Liver (tissue), 9 donors: Measurements from ENCODE around the gene KRT81. TPM values are rescaled to one million over a fixed set of nuclear protein-coding genes. Genes with fewer than 3 reads are reported as not detected.

Experiments used
- DNase-seq: peaks from one replicate; pipeline ENCODE4 v3.0.0-alpha.2; 2017; ENCODE audit warnings: low spot score
- H3K27ac ChIP-seq, 2 donors: one replicate each; pipeline ENCODE4 v1.7.0; 2013; ENCODE audit warnings: inconsistent platforms in 2 of 2, low read length in 2 of 2, control low read depth in 1 of 2, low read depth in 1 of 2, mild to moderate bottlenecking in 1 of 2
- H3K27me3 ChIP-seq, 4 donors: one replicate each; pipeline versions ENCODE4 v1.6.1 to v1.7.0; 2013; ENCODE audit warnings: low read length in 3 of 4, inconsistent platforms in 1 of 4, mild to moderate bottlenecking in 1 of 4, moderate library complexity in 1 of 4; ENCODE audit not compliant: control insufficient read depth in 4 of 4, insufficient read depth in 4 of 4
- H3K36me3 ChIP-seq, 4 donors: one replicate each; pipeline versions ENCODE4 v1.6.1 to v1.7.0; 2013; ENCODE audit warnings: low read length in 3 of 4, mild to moderate bottlenecking in 3 of 4, low read depth in 1 of 4, moderate library complexity in 1 of 4; ENCODE audit not compliant: control insufficient read depth in 4 of 4, insufficient read depth in 3 of 4
- H3K4me1 ChIP-seq, 4 donors: one replicate each; pipeline versions ENCODE4 v1.6.1 to v1.7.0; 2013; ENCODE audit warnings: low read length in 3 of 4, mild to moderate bottlenecking in 3 of 4, moderate library complexity in 1 of 4; ENCODE audit not compliant: control insufficient read depth in 4 of 4, insufficient read depth in 4 of 4
- H3K4me3 ChIP-seq, 3 donors: one replicate each; pipeline versions ENCODE4 v1.6.1 to v1.7.0; 2013; ENCODE audit warnings: low read length in 3 of 3, control low read depth in 1 of 3, low read depth in 1 of 3, mild to moderate bottlenecking in 1 of 3
- H3K9ac ChIP-seq, 2 donors: one replicate each; pipeline ENCODE4 v1.7.0; 2013; ENCODE audit warnings: low read length in 2 of 2, mild to moderate bottlenecking in 2 of 2, moderate library complexity in 2 of 2, control low read depth in 1 of 2, low read depth in 1 of 2
- H3K9me3 ChIP-seq, 4 donors: one replicate each; pipeline versions ENCODE4 v1.6.1 to v1.7.0; 2013; ENCODE audit warnings: low read length in 3 of 4; ENCODE audit not compliant: control insufficient read depth in 4 of 4
- EGR1 ChIP-seq, 2 donors: IDR thresholded peaks; 2 replicates each; pipeline ENCODE4 v1.6.1; 2016 to 2018; ENCODE audit warnings: antibody characterized with exemption in 2 of 2, low read depth in 2 of 2
- FOXA1 ChIP-seq: IDR thresholded peaks from 2 replicates; pipeline ENCODE4 v1.6.1; 2016; ENCODE audit warnings: antibody characterized with exemption
- FOXA2 ChIP-seq: IDR thresholded peaks from 2 replicates; pipeline ENCODE4 v1.6.1; 2016; ENCODE audit warnings: antibody characterized with exemption
- GABPA ChIP-seq, 2 donors: IDR thresholded peaks in 1 of 2; conservative IDR thresholded peaks in 1 of 2; 2 replicates each; pipeline ENCODE4 v1.6.1; 2016; ENCODE audit warnings: antibody characterized with exemption in 2 of 2, mild to moderate bottlenecking in 1 of 2, moderate library complexity in 1 of 2
- HNF4A ChIP-seq, 2 donors: conservative IDR thresholded peaks; 2 replicates each; pipeline ENCODE4 v1.6.1; 2016; ENCODE audit warnings: antibody characterized with exemption in 2 of 2, mild to moderate bottlenecking in 2 of 2
- JUND ChIP-seq, 2 donors: IDR thresholded peaks; 2 replicates each; pipeline ENCODE4 v1.6.1; 2016; ENCODE audit warnings: antibody characterized with exemption in 2 of 2
- NR2F2 ChIP-seq: IDR thresholded peaks from 2 replicates; pipeline ENCODE4 v1.6.1; 2016; ENCODE audit warnings: antibody characterized with exemption
- RAD21 ChIP-seq, 2 donors: IDR thresholded peaks; 2 replicates each; pipeline ENCODE4 v1.6.1; 2016; ENCODE audit warnings: antibody characterized with exemption in 2 of 2, mild to moderate bottlenecking in 2 of 2
- RXRA ChIP-seq, 2 donors: IDR thresholded peaks; 2 replicates each; pipeline ENCODE4 v1.6.1; 2017 to 2018; ENCODE audit warnings: antibody characterized with exemption in 2 of 2, mild to moderate bottlenecking in 1 of 2
- SP1 ChIP-seq: IDR thresholded peaks from 2 replicates; pipeline ENCODE4 v1.6.1; 2018; ENCODE audit warnings: antibody characterized with exemption, mild to moderate bottlenecking
- TAF1 ChIP-seq: conservative IDR thresholded peaks from 2 replicates; pipeline ENCODE4 v1.6.1; 2016; ENCODE audit warnings: antibody characterized with exemption, mild to moderate bottlenecking
- YY1 ChIP-seq: IDR thresholded peaks from 2 replicates; pipeline ENCODE4 v1.6.1; 2016; ENCODE audit warnings: antibody characterized with exemption, mild to moderate bottlenecking
- WGBS: extraction: QIAGEN DNeasy Blood & Tissue Kit; methylation state at CpG from one replicate; pipeline ENCODE4 v1.1.7; 2013; 5-methylcytosine and 5-hydroxymethylcytosine counted together
- polyA plus RNA-seq, 2 donors: library from polyadenylated mRNA; stranded (reverse) in 1 of 2; unstranded in 1 of 2; fragments of 200-250 nt in 1 of 2; fragments of >200 nt in 1 of 2; fragmentation: Nextera tagmentation in 1 of 2; extraction: Ambion mirVana in 1 of 2; gene quantifications; one replicate each; pipeline versions ENCODE4 v1.2.1 to v1.2.3, GENCODE V29; 2013 to 2015
- total RNA-seq, 2 donors: library from RNA; depleted of rRNA; stranded (reverse); fragments of >200 nt; gene quantifications; one replicate each; pipeline ENCODE4 v1.2.3, GENCODE V29; 2014
- TF ChIP-seq, protein P1 (sequence below): IDR thresholded peaks from 2 replicates; pipeline ENCODE4 v1.6.1; 2016; ENCODE audit warnings: antibody characterized with exemption
- TF ChIP-seq, protein P2 (sequence below): IDR thresholded peaks from 2 replicates; pipeline ENCODE4 v1.6.1; 2016; ENCODE audit warnings: antibody characterized with exemption
- TF ChIP-seq, protein P3 (sequence below): IDR thresholded peaks from 2 replicates; pipeline ENCODE4 v1.6.1; 2016; ENCODE audit warnings: antibody characterized with exemption, mild to moderate bottlenecking
- donor health status: healthy.
- donor health status: healthy.
- donor health status: healthy.
- donor health status: healthy.
- donor health status: healthy.

KRT81 gene
- total and polyA plus RNA-seq, 4 donors = not detected

DNA sequence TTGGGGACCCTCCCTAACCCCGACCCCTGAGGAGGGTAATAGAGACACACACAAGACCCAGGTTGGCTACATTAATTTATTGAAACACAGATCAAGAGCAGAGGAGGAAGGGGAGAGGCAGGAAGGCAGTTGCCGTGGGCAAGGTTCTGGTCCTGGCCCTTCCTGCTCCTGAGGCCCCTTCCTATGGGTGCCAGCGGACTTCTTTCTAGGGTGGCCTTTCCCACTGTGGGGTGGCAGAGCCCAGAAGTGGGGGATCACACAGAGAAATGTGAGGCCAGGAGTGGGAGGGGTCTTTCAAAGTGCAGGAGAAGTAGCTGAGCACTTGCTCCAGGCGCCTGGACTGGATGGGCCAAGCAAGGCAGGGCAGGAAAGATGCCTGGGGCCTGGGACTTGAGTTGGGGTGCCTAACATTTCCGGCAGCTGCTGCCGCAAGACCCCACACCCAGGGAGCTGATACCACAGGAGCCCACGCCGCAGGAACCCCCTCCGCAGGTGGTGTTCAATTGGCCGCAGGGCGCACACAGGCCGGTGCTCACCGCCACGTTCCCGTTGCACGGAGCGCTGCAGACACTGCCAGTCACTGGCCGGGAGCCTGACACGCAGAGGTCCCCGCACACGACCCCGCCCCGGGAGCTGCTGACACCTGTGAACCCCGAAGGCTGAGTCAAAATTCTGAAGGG lies 5.3 kb downstream of the KRT81 start:
- Histone ChIP-seq H3K9me3 (no peaks in the 10 kb centered on the region), H3K36me3 (no peaks in the 10 kb centered on the region), H3K27ac (no peak overlapping the region), H3K4me3 (no peak overlapping the region), H3K4me1 (no peaks in the 10 kb centered on the region), H3K27me3 (no peaks in the 10 kb centered on the region), H3K9ac (no peak overlapping the region)
- WGBS = 85% methylated on average over 24 of the region's 24 CpGs
- TF ChIP-seq HNF4A (conservative IDR thresholded peaks at IDR 0.05) (no peak), JUND (IDR thresholded peaks at IDR 0.05) (no peak), NR2F2 (no peak), RXRA (IDR thresholded peaks at IDR 0.05) (no peak), TAF1 (no peak), FOXA1 (no peak), SP1 (no peak), EGR1 (IDR thresholded peaks at IDR 0.05; ENCODE audit: low read depth in 2 of 2) (no peak)
- TF ChIP-seq, protein P1, sequence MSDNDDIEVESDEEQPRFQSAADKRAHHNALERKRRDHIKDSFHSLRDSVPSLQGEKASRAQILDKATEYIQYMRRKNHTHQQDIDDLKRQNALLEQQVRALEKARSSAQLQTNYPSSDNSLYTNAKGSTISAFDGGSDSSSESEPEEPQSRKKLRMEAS = no peak
- TF ChIP-seq, protein P2, sequence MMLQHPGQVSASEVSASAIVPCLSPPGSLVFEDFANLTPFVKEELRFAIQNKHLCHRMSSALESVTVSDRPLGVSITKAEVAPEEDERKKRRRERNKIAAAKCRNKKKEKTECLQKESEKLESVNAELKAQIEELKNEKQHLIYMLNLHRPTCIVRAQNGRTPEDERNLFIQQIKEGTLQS = no peak
- TF ChIP-seq, protein P3, sequence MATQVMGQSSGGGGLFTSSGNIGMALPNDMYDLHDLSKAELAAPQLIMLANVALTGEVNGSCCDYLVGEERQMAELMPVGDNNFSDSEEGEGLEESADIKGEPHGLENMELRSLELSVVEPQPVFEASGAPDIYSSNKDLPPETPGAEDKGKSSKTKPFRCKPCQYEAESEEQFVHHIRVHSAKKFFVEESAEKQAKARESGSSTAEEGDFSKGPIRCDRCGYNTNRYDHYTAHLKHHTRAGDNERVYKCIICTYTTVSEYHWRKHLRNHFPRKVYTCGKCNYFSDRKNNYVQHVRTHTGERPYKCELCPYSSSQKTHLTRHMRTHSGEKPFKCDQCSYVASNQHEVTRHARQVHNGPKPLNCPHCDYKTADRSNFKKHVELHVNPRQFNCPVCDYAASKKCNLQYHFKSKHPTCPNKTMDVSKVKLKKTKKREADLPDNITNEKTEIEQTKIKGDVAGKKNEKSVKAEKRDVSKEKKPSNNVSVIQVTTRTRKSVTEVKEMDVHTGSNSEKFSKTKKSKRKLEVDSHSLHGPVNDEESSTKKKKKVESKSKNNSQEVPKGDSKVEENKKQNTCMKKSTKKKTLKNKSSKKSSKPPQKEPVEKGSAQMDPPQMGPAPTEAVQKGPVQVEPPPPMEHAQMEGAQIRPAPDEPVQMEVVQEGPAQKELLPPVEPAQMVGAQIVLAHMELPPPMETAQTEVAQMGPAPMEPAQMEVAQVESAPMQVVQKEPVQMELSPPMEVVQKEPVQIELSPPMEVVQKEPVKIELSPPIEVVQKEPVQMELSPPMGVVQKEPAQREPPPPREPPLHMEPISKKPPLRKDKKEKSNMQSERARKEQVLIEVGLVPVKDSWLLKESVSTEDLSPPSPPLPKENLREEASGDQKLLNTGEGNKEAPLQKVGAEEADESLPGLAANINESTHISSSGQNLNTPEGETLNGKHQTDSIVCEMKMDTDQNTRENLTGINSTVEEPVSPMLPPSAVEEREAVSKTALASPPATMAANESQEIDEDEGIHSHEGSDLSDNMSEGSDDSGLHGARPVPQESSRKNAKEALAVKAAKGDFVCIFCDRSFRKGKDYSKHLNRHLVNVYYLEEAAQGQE = no peak
- no peak for DNase-seq

DNA sequence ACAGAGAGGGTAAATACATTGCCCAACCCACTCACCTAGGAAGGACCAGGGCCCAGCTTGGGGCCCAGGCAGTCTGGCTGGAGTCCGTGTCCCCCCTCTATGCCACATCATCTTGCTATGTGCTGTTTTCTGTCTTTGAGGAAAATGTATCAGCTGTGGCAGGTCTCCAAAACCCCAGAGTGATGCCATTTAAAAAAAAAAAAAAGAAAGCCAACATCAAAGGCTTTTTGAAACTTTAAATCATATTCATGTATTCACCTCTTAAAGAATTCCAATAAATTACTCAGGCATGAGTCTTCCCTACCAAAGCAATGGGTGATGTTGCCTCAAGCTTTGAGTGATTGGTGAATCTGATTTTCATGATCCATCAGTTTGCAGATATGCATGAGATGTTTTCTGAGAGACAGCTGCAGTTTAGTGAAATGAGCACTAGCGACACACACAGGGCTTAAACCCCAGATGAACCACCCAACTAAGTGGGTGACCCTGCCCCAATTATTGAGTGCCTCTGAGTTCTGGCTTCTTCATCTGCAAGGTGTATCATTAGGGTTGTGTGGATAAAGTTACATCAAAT lies 6.1 kb downstream of the KRT81 start:
- H3K4me1 ChIP-seq = no peaks in the 10 kb centered on the region
- no peaks in the 10 kb centered on the region for H3K36me3 ChIP-seq
- H3K27ac ChIP-seq = no peak overlapping the region
- H3K4me3 ChIP-seq = no peak overlapping the region
- TF ChIP-seq, protein P2 = no peak
- no peak for TF ChIP-seq YY1
- no peak overlapping the region for H3K9ac ChIP-seq
- WGBS = 93% methylated on average over 2 of the region's 2 CpGs
- DNase-seq = no peak
- no peaks in the 10 kb centered on the region for H3K9me3 ChIP-seq
- no peaks in the 10 kb centered on the region for H3K27me3 ChIP-seq

DNA sequence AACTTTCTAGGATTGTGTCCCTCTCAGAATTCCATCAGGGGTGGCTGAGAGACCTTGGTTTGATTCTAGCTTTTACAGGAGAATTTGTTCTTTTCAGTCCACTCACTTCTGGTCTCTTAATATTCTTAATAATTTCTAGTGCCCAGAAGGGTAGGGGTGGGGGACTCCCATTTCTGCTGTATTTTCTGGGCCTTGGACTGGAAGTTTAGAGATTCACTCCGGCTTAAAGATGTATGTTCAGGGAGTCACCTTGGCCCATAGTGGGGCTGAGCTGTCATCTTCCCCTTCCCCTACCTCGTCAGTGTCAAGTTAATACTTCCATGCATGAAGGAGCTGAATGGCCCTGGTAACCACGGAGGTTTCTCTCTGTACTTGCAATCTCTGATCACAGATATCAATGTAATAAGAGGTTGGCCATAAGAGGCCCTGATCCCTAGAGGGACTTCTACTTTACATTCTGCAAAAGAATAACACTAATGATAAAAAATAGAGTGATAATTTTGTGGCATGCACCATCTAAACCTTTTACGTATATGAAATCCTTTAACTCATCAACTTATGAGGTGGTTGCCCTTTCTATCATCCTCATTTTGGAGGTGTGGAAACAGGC lies 6.7 kb downstream of the KRT81 start:
- no peak overlapping the region for H3K4me3 ChIP-seq
- no peak overlapping the region for H3K9ac ChIP-seq
- 76% methylated on average over 4 of the region's 4 CpGs for WGBS
- DNase-seq = no peak
- TF ChIP-seq GABPA (IDR thresholded peaks at IDR 0.05 in 1 of 2, conservative IDR thresholded peaks at IDR 0.05 in 1 of 2) (no peak), RAD21 (IDR thresholded peaks at IDR 0.05) (no peak), FOXA2 (no peak), JUND (IDR thresholded peaks at IDR 0.05) (no peak), FOXA1 (no peak)
- TF ChIP-seq, protein P2 = no peak
- no peak overlapping the region for H3K27ac ChIP-seq
- H3K4me1 ChIP-seq = no peaks in the 10 kb centered on the region
- H3K27me3 ChIP-seq = no peaks in the 10 kb centered on the region
- no peaks in the 10 kb centered on the region for H3K9me3 ChIP-seq
- no peaks in the 10 kb centered on the region for H3K36me3 ChIP-seq
